DMS53 (cell line): Measurements from ENCODE around the gene KLB.

Experiments used
- DNase-seq: peaks from one replicate; lab custom pipeline; 2025; lab: John Stamatoyannopoulos, UW

Gene KLB

DNA sequence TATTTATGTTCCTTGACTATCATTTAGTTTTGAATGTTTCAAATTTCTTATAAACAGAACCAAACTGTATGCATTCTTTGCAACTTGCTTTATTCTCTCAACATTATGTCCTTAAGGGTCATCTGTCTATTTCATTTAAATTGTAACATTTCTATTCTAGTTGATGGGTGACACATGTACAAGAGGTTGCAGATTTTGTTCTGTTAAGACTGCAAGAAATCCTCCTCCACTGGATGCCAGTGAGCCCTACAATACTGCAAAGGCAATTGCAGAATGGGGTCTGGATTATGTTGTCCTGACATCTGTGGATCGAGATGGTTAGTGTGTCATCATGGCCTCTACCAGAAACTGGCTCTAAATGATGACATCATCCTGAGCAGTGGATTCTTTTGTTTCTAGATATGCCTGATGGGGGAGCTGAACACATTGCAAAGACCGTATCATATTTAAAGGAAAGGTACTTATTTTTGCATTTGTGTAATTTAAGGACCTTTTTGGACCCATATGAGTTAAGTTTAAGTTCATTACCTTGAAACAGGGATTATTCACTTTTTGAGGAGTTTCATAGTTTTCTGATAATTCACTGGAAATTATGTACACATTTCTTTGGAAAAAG lies 58.3 kb downstream of the KLB start:
- DNase-seq, result peak; percentile 85

DNA sequence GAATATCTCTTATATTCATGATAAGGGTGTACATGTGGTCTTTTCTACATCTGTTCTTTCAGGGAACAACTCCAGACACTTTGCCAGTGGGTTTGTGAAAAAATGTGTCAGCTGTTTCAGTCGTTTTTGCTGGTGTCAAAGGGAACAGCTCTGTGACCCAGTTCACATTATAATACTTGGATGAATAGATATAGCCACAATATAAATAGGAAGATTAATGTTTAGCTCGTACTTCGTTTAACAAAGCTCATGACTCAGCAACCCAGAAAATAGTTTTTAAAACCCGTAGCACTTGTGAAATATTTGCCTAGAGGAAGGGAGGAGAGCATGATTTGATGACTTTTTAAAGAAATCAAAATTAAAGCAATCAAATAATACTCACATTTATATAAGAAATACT lies 60.0 kb downstream of the KLB start:
- peak; percentile 51 for DNase-seq

DNA sequence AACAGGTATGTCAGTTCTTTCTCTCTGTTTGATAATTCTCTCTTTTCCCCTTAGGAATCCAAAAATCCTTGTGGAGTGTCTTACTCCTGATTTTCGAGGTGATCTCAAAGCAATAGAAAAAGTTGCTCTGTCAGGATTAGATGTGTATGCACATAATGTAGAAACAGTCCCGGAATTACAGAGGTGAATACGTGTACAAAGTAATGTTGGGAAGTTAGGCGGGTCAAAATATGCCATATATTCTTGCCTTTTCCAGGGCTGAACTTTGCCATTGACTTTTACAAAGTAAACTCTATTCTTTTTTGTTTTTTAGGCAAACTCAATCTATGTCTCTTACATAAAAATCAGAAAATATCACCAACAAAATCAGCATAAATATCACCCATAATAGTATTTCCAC lies 60.7 kb downstream of the KLB start:
- no peak for DNase-seq

DNA sequence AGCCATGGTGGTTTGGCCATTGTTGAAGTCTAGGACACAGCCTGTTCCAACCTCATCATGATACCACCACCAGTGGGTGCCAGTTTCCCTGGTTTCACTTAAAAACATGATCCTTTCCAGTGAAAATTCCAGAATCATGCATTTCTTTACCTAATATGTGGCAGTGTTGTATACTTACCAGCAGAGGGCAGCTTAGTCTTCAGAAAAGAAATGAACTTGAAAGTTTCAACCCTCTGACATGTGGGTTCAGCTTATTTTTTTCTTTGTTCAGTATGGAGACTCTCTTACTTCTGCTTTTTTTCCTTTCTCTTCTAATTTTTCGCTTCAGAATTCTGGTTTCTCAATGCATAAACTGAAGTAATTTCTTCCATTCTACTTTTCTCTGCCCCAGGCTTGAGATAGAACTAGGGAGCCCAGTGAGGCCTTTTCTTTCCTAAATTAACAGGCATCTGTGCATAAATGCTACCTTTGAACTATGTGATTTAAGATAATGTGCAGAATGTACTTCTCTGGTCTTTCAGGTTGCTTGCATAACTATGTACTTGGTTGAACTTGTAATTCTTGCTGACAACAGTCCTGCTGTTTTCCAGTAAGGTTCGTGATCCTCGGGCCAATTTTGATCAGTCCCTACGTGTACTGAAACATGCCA lies 62.8 kb downstream of the KLB start:
- peak; percentile 96 for DNase-seq

DNA sequence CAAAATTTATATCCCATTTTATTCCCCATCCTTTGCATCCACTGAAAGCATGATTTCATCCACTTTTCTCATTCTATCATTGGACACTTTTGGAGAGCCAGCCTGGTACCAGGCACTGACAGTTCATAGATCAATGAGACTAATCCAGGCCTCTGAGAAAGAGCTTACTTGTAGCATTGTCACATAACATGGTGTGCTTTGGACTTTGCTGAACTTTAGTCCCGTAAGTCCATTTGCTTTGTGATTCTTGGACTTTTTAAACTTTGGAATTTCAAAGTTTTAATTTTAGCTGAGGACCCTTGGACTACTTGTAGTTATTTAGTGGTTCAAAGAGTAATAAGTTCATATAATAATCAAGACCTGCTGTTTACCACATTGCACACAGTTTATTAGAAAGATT lies 63.7 kb downstream of the KLB start:
- no peak for DNase-seq

DNA sequence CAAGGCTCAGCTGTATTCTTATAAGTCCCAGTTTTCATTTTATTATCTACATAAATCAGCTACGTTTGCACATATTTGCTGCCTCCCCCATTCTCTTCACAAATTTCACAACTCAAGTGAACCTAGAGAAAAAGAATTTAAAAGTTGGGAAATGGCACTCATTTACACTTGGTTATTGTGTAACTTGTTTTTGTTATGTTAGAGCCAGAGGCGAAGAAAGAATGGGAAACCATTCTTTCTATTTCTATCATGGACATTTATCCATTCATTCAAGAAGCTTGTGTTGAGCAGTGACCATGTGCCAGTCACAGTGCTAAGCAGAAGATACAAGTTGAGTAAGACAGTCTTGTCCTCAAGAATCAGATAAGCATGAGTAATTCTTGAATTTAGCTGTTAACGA lies 65.7 kb downstream of the KLB start:
- DNase-seq, result no peak

DNA sequence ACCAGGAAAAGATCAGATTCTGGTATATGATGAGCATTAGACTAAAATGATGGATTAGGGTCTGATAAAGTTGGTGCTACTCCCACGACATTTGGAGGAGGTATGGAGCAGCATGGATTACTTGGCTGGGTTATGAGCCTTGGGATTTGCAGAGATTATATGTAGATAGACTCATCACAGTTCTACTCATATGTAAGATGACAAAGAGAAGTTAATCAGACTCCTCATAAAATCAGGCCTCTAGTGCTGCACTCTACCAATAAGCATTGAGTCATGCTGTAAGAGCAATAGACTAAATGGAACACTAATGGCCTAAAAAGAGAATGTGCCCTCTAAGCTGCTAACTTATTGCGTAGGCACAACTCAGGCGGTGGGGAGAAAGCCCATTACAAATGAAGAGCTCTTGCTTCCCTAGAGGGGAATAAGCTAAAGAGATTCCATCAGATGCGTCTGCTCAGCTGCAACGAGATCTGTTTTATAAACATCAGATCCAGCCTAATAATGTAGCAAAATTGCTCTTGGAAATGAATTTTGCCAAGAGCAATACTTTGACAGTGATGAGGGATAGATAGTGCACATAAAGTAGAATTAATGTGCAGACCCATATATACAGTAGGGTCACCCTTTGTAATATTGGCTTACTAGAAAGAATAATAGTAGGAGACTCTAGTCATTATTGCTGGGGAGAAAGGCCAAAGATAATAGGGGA lies 69.6 kb downstream of the KLB start:
- DNase-seq, result no peak

DNA sequence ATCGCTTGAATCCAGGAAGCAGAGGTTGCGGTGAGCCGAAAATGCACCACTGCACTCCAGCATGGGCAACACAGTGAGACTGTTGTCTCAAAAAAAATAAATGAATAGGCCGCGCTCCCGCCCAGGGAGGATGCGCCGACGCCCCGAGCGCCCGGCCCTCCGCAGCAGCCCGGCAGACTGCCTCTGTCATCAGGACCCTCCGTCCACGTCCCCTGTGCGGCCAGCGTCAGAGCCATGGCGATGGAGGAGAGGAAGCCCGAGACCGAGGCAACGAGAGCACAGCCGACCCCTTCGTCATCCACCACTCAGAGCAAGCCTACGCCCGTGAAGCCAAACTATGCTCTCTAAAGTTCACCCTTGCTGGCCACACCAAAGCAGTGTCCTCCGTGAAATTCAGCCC lies 73.5 kb downstream of the KLB start:
- no peak for DNase-seq

DNA sequence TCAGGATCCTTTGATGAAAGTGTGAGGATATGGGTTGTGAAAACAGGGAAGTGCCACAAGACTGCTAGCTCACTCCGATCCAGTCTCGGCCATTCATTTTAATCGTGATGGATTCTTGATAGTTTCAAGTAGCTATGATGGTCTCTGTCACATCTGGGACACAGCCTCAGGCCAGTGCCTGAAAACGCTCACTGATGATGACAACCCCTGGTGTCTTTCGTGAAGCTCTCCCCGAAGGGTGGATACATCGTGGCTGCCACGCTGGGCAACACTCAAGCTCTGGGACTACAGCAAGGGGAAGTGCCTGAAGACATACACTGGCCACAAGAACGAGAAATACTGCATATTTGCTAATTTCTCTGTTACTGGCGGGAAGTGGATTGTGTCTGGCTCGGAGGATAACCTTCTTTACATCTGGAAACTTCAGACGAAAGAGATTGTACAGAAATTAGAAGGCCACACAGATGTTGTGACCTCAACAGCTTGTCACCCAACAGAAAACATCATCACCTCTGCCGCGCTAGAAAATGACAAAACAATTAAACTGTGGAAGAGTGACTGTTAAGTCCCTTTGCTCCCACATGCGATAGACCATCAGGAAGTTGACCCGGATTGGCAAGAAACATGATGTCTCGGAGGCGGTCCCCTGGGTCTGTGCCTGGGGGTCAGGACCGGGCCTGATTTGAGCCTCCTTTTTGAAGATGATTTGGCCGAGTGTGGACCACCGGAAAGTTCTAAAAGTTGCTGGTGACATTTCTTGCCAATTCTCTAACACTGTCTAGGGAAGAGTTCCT lies 74.4 kb downstream of the KLB start:
- DNase-seq, result no peak

DNA sequence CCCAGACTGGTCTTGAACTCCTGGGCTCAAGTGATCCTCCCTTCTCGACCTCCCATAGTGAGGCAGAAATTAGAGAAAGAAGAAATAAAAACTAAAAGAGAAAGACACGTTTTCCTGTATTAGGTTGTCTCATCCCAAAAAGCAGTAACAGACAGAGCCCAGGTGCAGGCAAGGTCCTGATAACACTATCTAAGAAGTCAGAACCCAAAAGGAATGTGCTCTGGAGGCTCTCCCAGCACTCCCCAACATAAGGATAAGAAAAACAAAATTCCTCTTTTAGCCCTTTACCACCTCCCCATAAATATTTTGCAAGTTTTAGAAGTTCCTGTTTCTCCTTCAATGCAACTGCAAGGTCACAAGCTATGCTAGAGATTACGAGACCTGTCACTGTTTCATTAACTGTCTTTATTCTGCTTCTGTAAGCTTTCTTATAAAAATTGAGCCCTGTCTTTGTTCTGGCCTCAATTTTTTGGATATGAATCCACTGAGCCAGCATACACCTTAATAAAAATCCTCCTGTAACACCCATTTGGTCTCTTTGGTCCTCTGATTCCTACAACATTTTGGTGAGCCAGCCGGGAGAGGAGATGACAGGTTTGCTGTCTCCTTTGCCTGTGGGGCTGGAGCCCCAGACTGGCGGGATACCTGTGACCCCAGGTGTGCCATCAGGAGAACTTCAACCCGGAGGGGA lies 78.0 kb downstream of the KLB start:
- no peak for DNase-seq

DNA sequence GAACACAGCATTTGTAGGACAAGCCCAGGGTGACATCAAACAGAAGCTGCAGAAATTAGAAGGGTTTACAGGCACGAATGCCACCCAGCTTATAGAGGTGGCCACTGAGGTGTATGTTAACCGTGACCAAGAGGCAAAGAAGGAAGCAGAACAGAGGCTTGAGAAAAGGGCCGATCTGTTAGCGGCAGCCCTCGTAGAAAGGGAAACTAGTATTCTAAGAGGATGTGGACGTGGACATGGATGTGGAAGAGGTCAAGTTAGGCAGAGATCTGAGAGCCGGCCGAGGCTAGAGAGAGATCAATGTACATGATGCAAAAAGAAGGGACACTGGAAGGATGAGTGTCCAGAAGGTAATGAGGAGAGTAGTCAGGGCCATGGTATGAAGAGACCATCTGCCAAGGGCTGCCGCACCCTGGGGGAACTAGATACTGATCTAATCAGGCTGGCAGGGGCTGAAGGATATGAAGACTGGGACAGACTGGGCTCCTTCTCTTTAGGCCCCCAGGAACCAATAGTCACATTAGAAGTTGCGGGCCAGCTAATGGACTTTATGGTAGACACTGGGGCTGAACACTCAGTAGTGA lies 79.6 kb downstream of the KLB start:
- no peak for DNase-seq

DNA sequence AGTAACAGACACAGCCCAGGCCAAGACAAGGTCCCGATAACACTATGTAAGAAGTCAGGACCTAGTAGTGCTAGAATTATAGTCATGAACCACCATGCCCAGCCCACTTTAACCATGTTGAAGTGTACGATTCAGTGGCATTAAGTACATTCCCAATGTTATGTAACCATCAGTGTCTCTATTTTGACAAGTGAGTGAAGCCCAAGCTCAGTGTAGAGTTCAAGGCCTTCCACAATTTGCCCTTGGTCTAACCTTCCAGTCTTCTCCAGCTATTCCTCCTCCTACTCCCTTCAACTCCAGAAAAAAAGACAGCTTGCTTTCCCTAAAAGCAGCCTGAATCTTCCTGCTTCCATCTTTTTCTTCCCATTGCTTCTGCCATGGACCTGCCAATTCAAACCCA lies 83.6 kb downstream of the KLB start:
- no peak for DNase-seq

DNA sequence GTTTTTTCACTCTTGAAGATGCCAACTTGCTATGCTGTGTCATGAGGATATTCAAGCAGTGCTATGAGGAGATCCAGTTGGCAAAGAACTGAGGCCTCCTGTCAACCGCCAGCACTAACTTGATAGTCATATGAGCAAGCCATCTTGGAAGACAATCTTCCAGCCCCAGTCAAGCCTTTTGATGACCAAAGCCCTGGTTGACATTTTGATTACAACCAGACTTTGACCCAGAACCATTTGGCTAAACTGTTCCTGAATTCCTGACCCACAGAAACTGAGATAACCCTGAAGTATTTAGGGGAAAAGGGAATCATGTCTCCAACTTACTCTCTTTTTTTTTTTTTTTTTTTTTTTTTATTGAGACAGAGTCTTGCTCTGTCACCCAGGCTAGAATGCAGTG lies 87.6 kb downstream of the KLB start:
- no peak for DNase-seq

DNA sequence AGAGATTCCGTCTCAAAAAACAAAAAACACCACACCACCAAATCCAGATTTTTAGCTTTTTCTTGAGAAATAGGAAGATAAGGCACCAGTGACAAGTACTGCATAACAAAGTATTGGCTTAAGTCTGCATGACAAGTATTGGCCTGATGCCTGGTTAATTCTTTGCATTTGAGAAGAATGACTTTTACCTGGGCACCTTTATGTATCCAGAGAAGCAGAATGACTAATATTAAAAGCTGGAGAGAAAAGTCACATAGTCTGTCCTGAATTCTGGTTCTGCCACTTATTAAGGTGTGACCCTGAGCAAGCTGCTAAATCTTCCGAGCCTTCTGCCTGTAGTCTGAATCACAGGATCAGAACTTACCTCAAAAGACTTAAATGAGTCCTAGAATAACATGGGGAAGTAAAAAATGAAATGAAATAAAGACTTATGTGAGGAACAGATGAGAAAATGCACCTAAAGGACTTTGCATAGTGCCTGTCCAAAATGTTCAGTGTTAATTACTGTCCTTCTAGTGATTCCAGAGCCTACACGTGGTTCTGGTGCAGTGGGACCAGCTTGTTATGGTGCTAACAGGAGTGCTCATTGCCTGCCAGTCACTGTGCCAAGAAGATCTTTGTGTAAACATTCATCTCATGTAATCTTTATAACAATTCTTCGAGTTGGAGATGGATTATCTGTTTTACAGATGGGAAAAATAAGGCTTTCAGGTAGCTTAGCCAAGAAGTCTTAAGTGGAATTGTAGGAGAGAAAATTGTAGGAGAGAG lies 88.9 kb downstream of the KLB start:
- peak; percentile 41 for DNase-seq

DNA sequence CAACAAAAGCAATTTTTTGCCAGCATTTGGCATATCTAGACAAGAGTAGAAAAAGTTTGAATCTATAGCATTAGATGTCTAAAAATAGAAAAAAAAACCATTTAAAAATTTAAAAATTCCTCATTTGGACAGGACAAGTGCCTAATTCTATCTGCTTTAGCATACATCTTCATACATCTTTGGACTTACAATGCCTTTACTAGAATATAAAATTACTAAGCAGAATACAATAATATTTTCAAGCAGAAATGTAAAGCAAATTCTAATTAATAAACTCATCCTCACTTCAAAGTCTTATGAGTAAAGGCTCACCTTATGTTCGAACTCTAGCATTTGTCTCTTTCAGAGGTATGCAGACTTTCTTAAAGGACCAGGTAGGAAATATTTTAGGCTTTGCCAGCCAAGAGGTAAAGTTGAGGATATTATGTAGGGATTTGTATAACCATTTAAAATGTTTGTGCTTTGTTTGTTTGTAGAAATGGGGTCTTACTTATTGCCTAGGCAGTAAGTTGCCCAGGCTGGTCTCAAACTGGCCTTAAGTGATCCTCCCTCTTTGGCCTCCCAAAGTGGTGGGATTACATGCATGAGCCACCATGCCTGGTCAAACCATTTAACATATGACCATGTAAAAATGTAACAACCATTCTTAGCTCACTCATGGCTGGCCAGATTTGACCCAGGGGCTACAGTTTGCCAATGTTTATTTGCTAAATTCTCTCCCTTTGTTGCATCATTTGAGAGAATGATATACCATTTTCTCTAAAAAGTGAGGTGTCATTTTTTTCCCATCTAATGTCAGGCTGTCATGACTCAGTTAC lies 91.4 kb downstream of the KLB start:
- DNase-seq, result no peak

DNA sequence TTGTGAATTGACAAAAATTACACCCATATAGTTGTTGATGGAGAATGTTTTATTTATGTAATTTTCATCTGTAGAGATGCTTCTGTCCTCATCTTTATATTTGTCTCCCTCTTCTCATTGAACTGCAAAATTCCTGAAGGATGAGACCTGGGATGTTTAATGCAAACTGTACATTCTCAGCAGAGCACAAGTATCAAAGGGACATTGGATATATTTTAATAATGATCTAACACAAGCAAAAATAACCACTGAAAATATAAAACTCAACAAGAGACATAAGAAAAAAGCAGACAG lies 91.9 kb downstream of the KLB start:
- DNase-seq, result no peak
